Glomerular visceral epithelial cell (primary cell): ENCODE results near the gene BATF.
"Not testable (repeated sequence)": the region's sequence is repeated elsewhere in the genome, so short reads cannot be mapped to it uniquely, and the experiment has no call there.

Experiments used
- DNase-seq: peaks from one replicate; pipeline ENCODE4 v3.0.0-alpha.2; 2016; ENCODE audit errors: extremely low spot score

The BATF gene

GRCh38 chr14:75522224-75522982, at the start of gene BATF:
Gene BATF, plus strand, starts transcription at chr14:75522469. Its CDS starts 214 bp downstream, at chr14:75522683.
- no peak for DNase-seq

GRCh38 chr14:75474127-75474526, 48.1 kb upstream of the BATF start:
- DNase-seq, result not testable (repeated sequence)

GRCh38 chr14:75476274-75476995, 45.8 kb upstream of the BATF start:
- no peak for DNase-seq

GRCh38 chr14:75477881-75478280, 44.4 kb upstream of the BATF start:
- DNase-seq, result no peak

GRCh38 chr14:75479770-75480600, 42.3 kb upstream of the BATF start:
- DNase-seq, result no peak

- no peak for DNase-seq
Measured at GRCh38 chr14:75482366-75482765, 39.9 kb upstream of the BATF start.

- DNase-seq, result no peak
Measured at GRCh38 chr14:75484711-75485429, 37.4 kb upstream of the BATF start.

- no peak for DNase-seq
Measured at GRCh38 chr14:75486318-75486717, 36.0 kb upstream of the BATF start.

GRCh38 chr14:75487155-75487671, 35.1 kb upstream of the BATF start:
- no peak for DNase-seq

- DNase-seq, result no peak
Measured at GRCh38 chr14:75489480-75489837, 32.8 kb upstream of the BATF start.

GRCh38 chr14:75491376-75491978, 30.8 kb upstream of the BATF start:
- no peak for DNase-seq

GRCh38 chr14:75492832-75493591, 29.3 kb upstream of the BATF start:
- DNase-seq, result no peak

GRCh38 chr14:75493592-75494087, 28.6 kb upstream of the BATF start:
- no peak for DNase-seq

- no peak for DNase-seq
Measured at GRCh38 chr14:75494896-75495295, 27.4 kb upstream of the BATF start.

- DNase-seq, result no peak
Measured at GRCh38 chr14:75495399-75495798, 26.9 kb upstream of the BATF start.

- no peak for DNase-seq
Measured at GRCh38 chr14:75495882-75496281, 26.4 kb upstream of the BATF start.

- no peak for DNase-seq
Measured at GRCh38 chr14:75496755-75497154, 25.5 kb upstream of the BATF start.

GRCh38 chr14:75497191-75497590, 25.1 kb upstream of the BATF start:
- no peak for DNase-seq

GRCh38 chr14:75497701-75498100, 24.6 kb upstream of the BATF start:
- DNase-seq, result no peak
